OCI-LY1 (cell line): ENCODE measurements around the gene LTB4R.

Source experiments
- H2AFZ ChIP-seq: fragments of 200-600 bp; sonication (generic), shearing (Covaris generic); 2 replicates; pipeline ENCODE4 v1.6.0; 2014; ENCODE audit warnings: antibody characterized with exemption, mild to moderate bottlenecking, low read length
- H3F3A ChIP-seq: fragments of 200-600 bp; sonication (generic), shearing (Covaris generic); 2 replicates; pipeline ENCODE4 v1.6.0; 2014; ENCODE audit warnings: mild to moderate bottlenecking, antibody characterized with exemption, low read length, moderate library complexity; ENCODE audit not compliant: insufficient read depth
- H3K27ac ChIP-seq: fragments of 200-600 bp; sonication (generic); 2 replicates; pipeline ENCODE4 v1.5.1; 2014; ENCODE audit warnings: low read length, mixed run types, mild to moderate bottlenecking, low read depth; ENCODE audit not compliant: poor library complexity, severe bottlenecking
- H3K27me3 ChIP-seq: fragments of 200-600 bp; sonication (generic); 2 replicates; pipeline ENCODE4 v1.6.0; 2014; ENCODE audit warnings: antibody characterized with exemption, mild to moderate bottlenecking, low read length, moderate library complexity; ENCODE audit not compliant: insufficient read depth
- H3K36me3 ChIP-seq: fragments of 200-600 bp; sonication (generic); 2 replicates; pipeline ENCODE4 v1.6.1; 2014; ENCODE audit warnings: mild to moderate bottlenecking, antibody characterized with exemption, low read length, moderate library complexity, mixed read lengths; ENCODE audit not compliant: insufficient read depth
- H3K4me1 ChIP-seq: fragments of 200-600 bp; sonication (generic); 2 replicates; pipeline ENCODE4 v1.5.1; 2014; ENCODE audit warnings: mild to moderate bottlenecking, low read length, moderate library complexity; ENCODE audit not compliant: insufficient read depth, severe bottlenecking
- H3K4me2 ChIP-seq: fragments of 200-600 bp; sonication (generic), shearing (Covaris generic); 2 replicates; pipeline ENCODE4 v1.6.1; 2014; ENCODE audit warnings: low read length
- H3K4me3 ChIP-seq: fragments of 200-600 bp; sonication (generic); 2 replicates; pipeline ENCODE4 v1.5.1; 2014; ENCODE audit warnings: low read length, low read depth, mild to moderate bottlenecking, mixed read lengths; ENCODE audit not compliant: poor library complexity, severe bottlenecking
- H3K79me2 ChIP-seq: fragments of 200-600 bp; shearing (Covaris generic); 2 replicates; pipeline ENCODE4 v1.6.1; 2016; ENCODE audit warnings: mixed run types, low read length, mixed read lengths; ENCODE audit not compliant: insufficient read depth
- H3K9ac ChIP-seq: fragments of 200-600 bp; sonication (generic), shearing (Covaris generic); 2 replicates; pipeline ENCODE4 v1.6.1; 2014; ENCODE audit warnings: mild to moderate bottlenecking, low read length, mixed read lengths
- H3K9me2 ChIP-seq: fragments of 200-600 bp; sonication (generic), shearing (Covaris generic); 2 replicates; pipeline ENCODE4 v1.6.1; 2014; ENCODE audit warnings: low read depth, mild to moderate bottlenecking, low read length, mixed read lengths
- H3K9me3 ChIP-seq: fragments of 200-600 bp; shearing (Covaris generic); 2 replicates; pipeline ENCODE4 v1.6.1; 2014; ENCODE audit warnings: low read length, mixed read lengths
- H4K20me1 ChIP-seq: fragments of 200-600 bp; sonication (generic), shearing (Covaris generic); 2 replicates; pipeline ENCODE4 v1.6.0; 2016; ENCODE audit warnings: mild to moderate bottlenecking, low read length; ENCODE audit not compliant: insufficient read depth
- CTCF ChIP-seq: fragments of 200-600 bp; sonication (generic), shearing (Covaris generic); IDR thresholded peaks from 2 replicates; pipeline ENCODE4 v1.5.1; 2017; ENCODE audit warnings: mild to moderate bottlenecking, antibody characterized with exemption, low read length, moderate library complexity, mixed read lengths
- EZH2 ChIP-seq: fragments of 200-600 bp; sonication (generic), shearing (Covaris generic); IDR thresholded peaks from 2 replicates; pipeline ENCODE4 v1.8.0; 2017; ENCODE audit warnings: borderline replicate concordance, mixed run types, mild to moderate bottlenecking, antibody characterized with exemption, low read length, moderate library complexity, mixed read lengths

LTB4R gene

DNA sequence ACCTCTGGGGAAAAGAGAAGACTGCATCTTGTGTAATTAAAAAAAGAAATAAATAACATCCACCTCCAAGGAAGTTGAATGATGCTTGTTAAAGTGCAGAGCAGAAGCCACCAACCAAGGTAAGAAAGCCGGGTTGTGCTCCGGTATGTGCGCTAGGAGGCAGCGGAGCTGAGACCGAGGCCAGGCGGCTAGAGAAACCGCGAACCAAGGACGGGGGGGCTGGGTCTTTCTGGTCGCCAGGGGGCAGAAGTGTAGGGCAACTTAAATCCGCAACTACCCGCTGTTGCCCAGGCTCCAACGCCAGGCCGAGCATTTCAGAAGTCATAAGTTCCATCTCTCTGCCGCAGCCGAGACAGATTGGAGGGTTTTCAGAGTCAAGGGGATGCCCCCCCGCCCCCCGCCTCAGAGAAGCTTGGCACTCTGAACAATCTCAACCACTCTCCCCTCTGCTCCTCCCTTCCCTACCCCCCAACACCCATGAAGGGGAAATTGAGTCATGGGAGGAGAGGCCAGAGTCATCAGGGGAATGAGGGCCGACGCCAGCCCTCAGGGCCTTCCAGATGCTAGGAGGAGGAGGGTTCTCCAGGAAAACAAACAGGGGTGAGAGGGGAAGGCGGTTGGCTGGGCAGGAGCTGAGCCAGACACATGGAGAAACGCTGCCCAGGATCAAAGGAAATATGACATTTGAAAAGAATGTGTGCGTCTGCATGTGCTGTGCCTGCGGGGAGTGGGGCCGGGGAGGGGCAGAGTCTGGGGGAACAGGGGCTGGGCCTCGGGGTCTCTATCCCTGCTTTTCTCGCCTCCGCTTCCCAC lies 54.5 kb downstream of the LTB4R start:
- H3K4me2 ChIP-seq, result peak overlapping the region; percentile 89
- no peaks in the 10 kb centered on the region for H3K27me3 ChIP-seq
- H3K4me3 ChIP-seq, result peak overlapping the region; percentile 68
- no peaks in the 10 kb centered on the region for H3F3A ChIP-seq
- peak overlapping the region; percentile 93 for H3K27ac ChIP-seq
- no peaks in the 10 kb centered on the region for H3K9me2 ChIP-seq
- TF ChIP-seq CTCF, result peak; percentile 99
- TF ChIP-seq EZH2, result no peak
- no peaks in the 10 kb centered on the region for H3K79me2 ChIP-seq
- peaks cover 38% of the 10 kb centered on the region for H3K4me1 ChIP-seq
- H3K36me3 ChIP-seq, result no peaks in the 10 kb centered on the region
- peak overlapping the region; percentile 77 for H3K9ac ChIP-seq
- H2AFZ ChIP-seq, result no peak overlapping the region
- no peaks in the 10 kb centered on the region for H4K20me1 ChIP-seq
- H3K9me3 ChIP-seq, result no peaks in the 10 kb centered on the region

- H3K9me3 ChIP-seq, result no peaks in the 10 kb centered on the region
- peaks cover 38% of the 10 kb centered on the region for H3K4me1 ChIP-seq
- peak overlapping the region; percentile 77 for H3K9ac ChIP-seq
- TF ChIP-seq EZH2 (no peak), CTCF (no peak)
- no peaks in the 10 kb centered on the region for H3K36me3 ChIP-seq
- H3K4me3 ChIP-seq, result peak overlapping the region; percentile 68
- no peaks in the 10 kb centered on the region for H3K79me2 ChIP-seq
- H3K27me3 ChIP-seq, result no peaks in the 10 kb centered on the region
- H3K9me2 ChIP-seq, result no peaks in the 10 kb centered on the region
- H3K27ac ChIP-seq, result peak overlapping the region; percentile 93
- no peaks in the 10 kb centered on the region for H3F3A ChIP-seq
- no peak overlapping the region for H2AFZ ChIP-seq
- peak overlapping the region; percentile 89 for H3K4me2 ChIP-seq
- H4K20me1 ChIP-seq, result no peaks in the 10 kb centered on the region
These were observed 55.1 kb downstream of the LTB4R start for GRCh38 chr14:24366413-24366720.

DNA sequence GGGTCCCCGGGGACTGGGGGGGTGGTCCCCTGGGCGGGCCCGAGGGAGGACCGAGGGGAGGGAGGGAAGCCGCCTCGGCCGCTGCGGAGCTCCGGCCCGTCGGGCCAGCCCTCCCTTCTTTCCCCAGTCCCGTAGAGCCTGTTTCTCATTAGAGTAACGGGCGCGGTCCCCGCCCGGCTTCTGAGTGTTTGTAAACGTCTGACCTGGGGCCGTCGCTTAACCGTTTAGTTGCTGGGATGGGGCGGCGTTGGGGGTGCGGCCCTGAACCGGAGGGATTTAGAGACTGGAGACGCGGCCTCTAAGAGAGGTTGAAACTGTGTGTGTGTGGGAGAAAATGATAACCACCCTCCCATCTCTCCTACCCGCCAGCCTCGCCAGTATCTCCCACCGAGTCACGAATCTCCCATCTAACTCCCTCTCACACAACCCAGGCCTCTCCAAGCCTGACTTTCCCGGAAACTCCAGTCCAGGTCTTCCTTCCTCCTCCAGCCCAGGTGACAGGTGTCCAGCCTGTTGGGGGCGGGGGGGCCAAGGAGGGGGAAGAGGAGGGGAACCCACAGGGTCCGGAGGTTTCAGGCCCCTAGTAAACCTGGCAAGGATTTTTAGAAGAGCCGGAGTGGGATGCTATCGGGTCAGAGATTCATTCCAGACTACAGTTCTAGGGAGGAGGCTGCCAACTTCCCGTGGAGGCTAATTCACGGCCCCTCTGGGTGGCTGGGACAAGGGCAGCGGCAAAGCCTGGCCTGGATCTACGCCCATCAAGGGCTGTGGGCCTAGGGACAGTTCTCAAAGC lies 55.6 kb downstream of the LTB4R start:
- Histone ChIP-seq H3K27me3 (no peaks in the 10 kb centered on the region), H3K4me3 (peak overlapping the region; percentile 68)
- TF ChIP-seq CTCF (no peak), EZH2 (no peak)

More for the DNA sequence above, 55.6 kb downstream of the LTB4R start:
- H3K4me1 ChIP-seq, result peaks cover 38% of the 10 kb centered on the region
- H3K9ac ChIP-seq, result peak overlapping the region; percentile 75
- H2AFZ ChIP-seq, result no peak overlapping the region
- peak overlapping the region; percentile 89 for H3K4me2 ChIP-seq
- H3K27ac ChIP-seq, result peak overlapping the region; percentile 96
- no peaks in the 10 kb centered on the region for H3K36me3 ChIP-seq
- no peaks in the 10 kb centered on the region for H3K9me2 ChIP-seq
- no peaks in the 10 kb centered on the region for H4K20me1 ChIP-seq
- no peaks in the 10 kb centered on the region for H3K9me3 ChIP-seq
- H3K79me2 ChIP-seq, result no peaks in the 10 kb centered on the region
- no peaks in the 10 kb centered on the region for H3F3A ChIP-seq
